ENCODE results near the gene TMEM121B.
"Not testable (repeated sequence)": the region's sequence is repeated elsewhere in the genome, so short reads cannot be mapped to it uniquely, and the experiment has no call there.

Gene TMEM121B

GRCh38 chr22:17147458-17147857 lies 26.3 kb upstream of the TMEM121B start:
- not testable (repeated sequence) for H3K27ac Mint-ChIP-seq; H3K27me3 Mint-ChIP-seq (ENCODE audit: low read depth)

GRCh38 chr22:17145021-17145680 lies 24.0 kb upstream of the TMEM121B start:
- Mint-ChIP-seq H3K27ac (no peak overlapping the region), H3K4me3 (no peak overlapping the region), H3K4me1 (ENCODE audit: low read depth) (peaks cover 8% of the 10 kb centered on the region), H3K27me3 (ENCODE audit: low read depth) (no peaks in the 10 kb centered on the region), H3K36me3 (ENCODE audit: low read depth) (peaks cover 24% of the 10 kb centered on the region), H3K9me3 (no peaks in the 10 kb centered on the region)

More at GRCh38 chr22:17147458-17147857, 26.3 kb upstream of the TMEM121B start:
- not testable (repeated sequence) for H3K9me3 Mint-ChIP-seq, H3K4me3 Mint-ChIP-seq
- peaks cover 13% of the 10 kb centered on the region for H3K4me1 Mint-ChIP-seq (ENCODE audit: low read depth)
- H3K36me3 Mint-ChIP-seq (ENCODE audit: low read depth): peaks cover 19% of the 10 kb centered on the region

GRCh38 chr22:17143826-17144225 lies 22.7 kb upstream of the TMEM121B start:
- Mint-ChIP-seq H3K4me1 (ENCODE audit: low read depth) (peaks cover 3% of the 10 kb centered on the region), H3K27ac (no peak overlapping the region), H3K36me3 (ENCODE audit: low read depth) (peaks cover 24% of the 10 kb centered on the region)

GRCh38 chr22:17143101-17143500 lies 21.9 kb upstream of the TMEM121B start:
- no peak overlapping the region for H3K4me3 Mint-ChIP-seq
- peaks cover 29% of the 10 kb centered on the region for H3K36me3 Mint-ChIP-seq (ENCODE audit: low read depth)
- H3K4me1 Mint-ChIP-seq (ENCODE audit: low read depth): no peaks in the 10 kb centered on the region
- H3K27me3 Mint-ChIP-seq (ENCODE audit: low read depth): no peaks in the 10 kb centered on the region
- H3K27ac Mint-ChIP-seq: no peak overlapping the region
- no peaks in the 10 kb centered on the region for H3K9me3 Mint-ChIP-seq

More at GRCh38 chr22:17143826-17144225, 22.7 kb upstream of the TMEM121B start:
- H3K27me3 Mint-ChIP-seq (ENCODE audit: low read depth): no peaks in the 10 kb centered on the region
- H3K4me3 Mint-ChIP-seq: no peak overlapping the region
- no peaks in the 10 kb centered on the region for H3K9me3 Mint-ChIP-seq

GRCh38 chr22:17140826-17141766 lies 19.9 kb upstream of the TMEM121B start:
- Mint-ChIP-seq H3K4me3 (no peak overlapping the region), H3K4me1 (ENCODE audit: low read depth) (no peaks in the 10 kb centered on the region), H3K27ac (no peak overlapping the region), H3K36me3 (ENCODE audit: low read depth) (peaks cover 25% of the 10 kb centered on the region), H3K9me3 (no peaks in the 10 kb centered on the region), H3K27me3 (ENCODE audit: low read depth) (no peaks in the 10 kb centered on the region)

- no peaks in the 10 kb centered on the region for H3K27me3 Mint-ChIP-seq (ENCODE audit: low read depth)
These were observed 18.9 kb upstream of the TMEM121B start for GRCh38 chr22:17140022-17140421.

GRCh38 chr22:17138513-17138912 lies 17.4 kb upstream of the TMEM121B start:
- Mint-ChIP-seq H3K36me3 (ENCODE audit: low read depth) (peaks cover 19% of the 10 kb centered on the region), H3K4me1 (ENCODE audit: low read depth) (no peaks in the 10 kb centered on the region), H3K4me3 (no peak overlapping the region), H3K9me3 (no peaks in the 10 kb centered on the region), H3K27me3 (ENCODE audit: low read depth) (no peaks in the 10 kb centered on the region), H3K27ac (no peak overlapping the region)

More at GRCh38 chr22:17140022-17140421, 18.9 kb upstream of the TMEM121B start:
- Mint-ChIP-seq H3K36me3 (ENCODE audit: low read depth) (peaks cover 22% of the 10 kb centered on the region), H3K4me1 (ENCODE audit: low read depth) (no peaks in the 10 kb centered on the region), H3K4me3 (no peak overlapping the region), H3K27ac (no peak overlapping the region), H3K9me3 (no peaks in the 10 kb centered on the region)

GRCh38 chr22:17137861-17138425 lies 16.8 kb upstream of the TMEM121B start:
- Mint-ChIP-seq H3K27me3 (ENCODE audit: low read depth) (no peaks in the 10 kb centered on the region), H3K4me1 (ENCODE audit: low read depth) (no peaks in the 10 kb centered on the region), H3K9me3 (no peaks in the 10 kb centered on the region), H3K27ac (no peak overlapping the region), H3K4me3 (no peak overlapping the region), H3K36me3 (ENCODE audit: low read depth) (peaks cover 16% of the 10 kb centered on the region)

- H3K27ac Mint-ChIP-seq: no peak overlapping the region
- no peaks in the 10 kb centered on the region for H3K4me1 Mint-ChIP-seq (ENCODE audit: low read depth)
- no peak overlapping the region for H3K4me3 Mint-ChIP-seq
- H3K36me3 Mint-ChIP-seq (ENCODE audit: low read depth): peaks cover 11% of the 10 kb centered on the region
- H3K27me3 Mint-ChIP-seq (ENCODE audit: low read depth): no peaks in the 10 kb centered on the region
- no peaks in the 10 kb centered on the region for H3K9me3 Mint-ChIP-seq
These were observed 16.0 kb upstream of the TMEM121B start for GRCh38 chr22:17137170-17137569.

- Mint-ChIP-seq H3K27ac (no peak overlapping the region), H3K36me3 (ENCODE audit: low read depth) (peaks cover 7% of the 10 kb centered on the region), H3K4me3 (no peak overlapping the region), H3K9me3 (no peaks in the 10 kb centered on the region), H3K4me1 (ENCODE audit: low read depth) (peaks cover 1% of the 10 kb centered on the region), H3K27me3 (ENCODE audit: low read depth) (peaks cover 2% of the 10 kb centered on the region)
These were observed 14.1 kb upstream of the TMEM121B start for GRCh38 chr22:17135153-17135760.

GRCh38 chr22:17133137-17133536 lies 12.0 kb upstream of the TMEM121B start:
- H3K9me3 Mint-ChIP-seq: no peaks in the 10 kb centered on the region
- peaks cover 16% of the 10 kb centered on the region for H3K27me3 Mint-ChIP-seq (ENCODE audit: low read depth)
- H3K4me1 Mint-ChIP-seq (ENCODE audit: low read depth): peaks cover 2% of the 10 kb centered on the region
- peaks cover 2% of the 10 kb centered on the region for H3K36me3 Mint-ChIP-seq (ENCODE audit: low read depth)
- H3K4me3 Mint-ChIP-seq: no peak overlapping the region
- H3K27ac Mint-ChIP-seq: no peak overlapping the region

- H3K36me3 Mint-ChIP-seq (ENCODE audit: low read depth): no peaks in the 10 kb centered on the region
- no peaks in the 10 kb centered on the region for H3K9me3 Mint-ChIP-seq
- H3K27ac Mint-ChIP-seq: no peak overlapping the region
- peaks cover 2% of the 10 kb centered on the region for H3K4me1 Mint-ChIP-seq (ENCODE audit: low read depth)
- H3K4me3 Mint-ChIP-seq: no peak overlapping the region
- peaks cover 16% of the 10 kb centered on the region for H3K27me3 Mint-ChIP-seq (ENCODE audit: low read depth)
These were observed 11.0 kb upstream of the TMEM121B start for GRCh38 chr22:17132112-17132511.

GRCh38 chr22:17131686-17132085 lies 10.5 kb upstream of the TMEM121B start:
- Mint-ChIP-seq H3K27me3 (ENCODE audit: low read depth) (peaks cover 21% of the 10 kb centered on the region), H3K36me3 (ENCODE audit: low read depth) (no peaks in the 10 kb centered on the region), H3K27ac (no peak overlapping the region), H3K9me3 (no peaks in the 10 kb centered on the region), H3K4me3 (no peak overlapping the region), H3K4me1 (ENCODE audit: low read depth) (peaks cover 2% of the 10 kb centered on the region)

GRCh38 chr22:17130199-17130598 lies 9.0 kb upstream of the TMEM121B start:
- Mint-ChIP-seq H3K4me1 (ENCODE audit: low read depth) (peaks cover 2% of the 10 kb centered on the region), H3K27ac (no peak overlapping the region), H3K27me3 (ENCODE audit: low read depth) (peaks cover 24% of the 10 kb centered on the region), H3K9me3 (no peaks in the 10 kb centered on the region), H3K36me3 (ENCODE audit: low read depth) (no peaks in the 10 kb centered on the region), H3K4me3 (no peak overlapping the region)
